ENCODE data around the gene EXOC8.

DNA sequence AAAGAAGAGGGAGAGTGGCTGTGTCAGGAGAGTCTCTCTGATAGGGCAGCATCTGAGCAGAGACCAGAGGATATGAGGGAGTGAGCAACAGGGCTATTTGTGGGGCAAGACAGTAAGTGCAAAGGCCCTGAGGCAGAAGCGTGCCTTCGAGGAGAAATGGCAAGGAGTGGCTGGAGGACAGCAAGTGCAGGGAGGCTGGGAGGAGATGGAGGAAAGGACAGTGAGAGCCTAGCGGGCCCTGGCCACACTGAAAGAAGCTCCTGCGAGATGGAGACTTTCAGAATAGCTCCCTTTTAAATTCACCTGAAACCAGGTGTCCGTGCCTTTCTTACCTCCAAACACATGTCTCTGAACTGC lies 25.2 kb downstream of the EXOC8 start:
- TF ChIP-seq CTCF (IDR thresholded peaks at IDR 0.05) (no peak), POLR2A (IDR thresholded peaks at IDR 0.05) (no peak)
